HEK293T (cell line): Measurements from ENCODE around the gene ACKR2.

Experiments
- CTCF ChIA-PET: fragments of 350-600 bp; formaldehyde crosslinking; extraction: SDS; loops from one replicate; lab custom pipeline; 2021; ENCODE audit warnings: antibody characterized with exemption, inconsistent platforms; lab: Yijun Ruan, JAX
- POLR2A ChIA-PET: fragments of 350-600 bp; formaldehyde crosslinking; extraction: SDS; loops from one replicate; lab custom pipeline; 2020; ENCODE audit warnings: antibody characterized with exemption, inconsistent platforms; lab: Yijun Ruan, JAX
- DNase-seq: peaks from one replicate; pipeline ENCODE4 v3.0.0; 2012; ENCODE audit warnings: mixed read lengths; ENCODE audit errors: extremely low spot score
- ARNT ChIP-seq: fragments of 450-650 bp; IDR thresholded peaks from 2 replicates; pipeline ENCODE4 v1.6.1; 2017; ENCODE audit warnings: mild to moderate bottlenecking
- BHLHE40 ChIP-seq: fragments of 450-650 bp; IDR thresholded peaks from 2 replicates; pipeline ENCODE4 v1.6.1; 2016; ENCODE audit warnings: mild to moderate bottlenecking, moderate library complexity, borderline replicate concordance
- CTBP1 ChIP-seq: fragments of 450-650 bp; IDR thresholded peaks from 2 replicates; pipeline ENCODE4 v1.6.1; 2016; ENCODE audit warnings: borderline replicate concordance
- ELF4 ChIP-seq: fragments of 450-650 bp; IDR thresholded peaks from 2 replicates; pipeline ENCODE4 v1.6.1; 2017; ENCODE audit warnings: antibody characterized with exemption
- FOXA1 ChIP-seq: fragments of 450-650 bp; IDR thresholded peaks from 2 replicates; pipeline ENCODE4 v1.6.1; 2016; ENCODE audit warnings: mild to moderate bottlenecking
- FOXK2 ChIP-seq: fragments of 450-650 bp; IDR thresholded peaks from 2 replicates; pipeline ENCODE4 v1.6.1; 2016; ENCODE audit warnings: mild to moderate bottlenecking
- FOXM1 ChIP-seq: fragments of 450-650 bp; IDR thresholded peaks from 2 replicates; pipeline ENCODE4 v1.6.1; 2017; ENCODE audit warnings: mild to moderate bottlenecking, borderline replicate concordance
- HDGF ChIP-seq: fragments of 450-650 bp; IDR thresholded peaks from 2 replicates; pipeline ENCODE4 v1.6.1; 2017; ENCODE audit warnings: antibody characterized with exemption, borderline replicate concordance
- L3MBTL2 ChIP-seq: fragments of 450-650 bp; conservative IDR thresholded peaks from 2 replicates; pipeline ENCODE4 v1.6.1; 2016; ENCODE audit warnings: mild to moderate bottlenecking
- LEF1 ChIP-seq: fragments of 450-650 bp; IDR thresholded peaks from 2 replicates; pipeline ENCODE4 v1.6.1; 2017; ENCODE audit warnings: mild to moderate bottlenecking, borderline replicate concordance
- NFRKB ChIP-seq: fragments of 450-650 bp; IDR thresholded peaks from 2 replicates; pipeline ENCODE4 v1.6.1; 2016; ENCODE audit warnings: mild to moderate bottlenecking, moderate library complexity
- SP1 ChIP-seq: fragments of 450-650 bp; IDR thresholded peaks from 2 replicates; pipeline ENCODE4 v1.6.1; 2017
- TARDBP ChIP-seq: fragments of 450-650 bp; IDR thresholded peaks from 2 replicates; pipeline ENCODE4 v1.6.1; 2016
- ZNF384 ChIP-seq: fragments of 450-650 bp; IDR thresholded peaks from 2 replicates; pipeline ENCODE4 v1.6.1; 2016
- TF ChIP-seq, protein P1 (sequence below): fragments of 450-650 bp; IDR thresholded peaks from 2 replicates; pipeline ENCODE4 v1.6.1; 2016

Gene ACKR2

DNA sequence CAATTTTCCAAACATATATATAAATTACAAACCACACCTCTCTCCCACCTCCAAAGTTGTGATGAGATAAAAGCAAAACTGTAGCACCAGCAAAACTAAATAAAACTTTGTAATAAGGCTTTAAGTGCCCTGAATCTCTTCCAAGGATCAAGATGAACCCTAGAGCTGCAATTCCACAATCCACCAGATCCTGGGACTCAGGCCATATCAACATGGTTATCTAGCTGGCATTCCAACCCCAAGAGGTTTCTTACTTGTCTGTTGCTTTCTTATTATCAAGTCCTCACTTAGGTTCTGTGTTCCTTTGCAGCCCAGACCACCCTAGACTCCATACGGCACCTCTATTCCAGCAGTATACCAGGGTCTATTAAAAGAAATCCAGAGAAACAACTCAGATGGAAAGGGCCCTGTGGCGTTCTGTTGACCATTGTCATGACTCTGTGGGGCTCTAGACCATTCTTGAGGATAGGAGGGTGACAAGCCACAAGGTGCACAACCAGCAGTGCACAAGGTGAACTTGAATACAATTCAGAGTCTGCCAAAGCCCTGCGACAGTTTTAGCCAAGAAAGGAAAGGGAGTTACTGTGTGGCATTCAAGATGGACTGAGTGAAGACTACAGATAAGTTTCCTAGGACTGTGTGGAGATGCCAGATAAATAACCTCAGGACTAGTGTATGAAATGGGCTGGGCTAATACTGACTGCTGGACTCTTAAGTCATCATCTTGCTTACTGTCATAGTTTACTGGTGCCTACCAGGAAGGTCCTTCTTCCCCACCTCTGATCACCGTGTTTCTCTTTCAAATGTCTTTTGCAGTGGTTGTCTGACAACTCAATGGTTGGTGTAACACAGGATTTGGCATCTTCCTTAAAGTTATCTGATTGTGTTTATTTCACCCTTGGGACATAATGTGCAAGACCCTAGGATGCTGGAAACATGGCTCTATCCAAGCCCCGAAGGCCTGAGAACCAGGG lies 27.2 kb downstream of the ACKR2 start:
- POLR2A ChIA-PET, result no interaction called here
- DNase-seq, result no peak
- TF ChIP-seq HDGF (no peak), L3MBTL2 (no peak), ELF4 (no peak), CTBP1 (no peak)
- CTCF ChIA-PET, result no interaction called here

DNA sequence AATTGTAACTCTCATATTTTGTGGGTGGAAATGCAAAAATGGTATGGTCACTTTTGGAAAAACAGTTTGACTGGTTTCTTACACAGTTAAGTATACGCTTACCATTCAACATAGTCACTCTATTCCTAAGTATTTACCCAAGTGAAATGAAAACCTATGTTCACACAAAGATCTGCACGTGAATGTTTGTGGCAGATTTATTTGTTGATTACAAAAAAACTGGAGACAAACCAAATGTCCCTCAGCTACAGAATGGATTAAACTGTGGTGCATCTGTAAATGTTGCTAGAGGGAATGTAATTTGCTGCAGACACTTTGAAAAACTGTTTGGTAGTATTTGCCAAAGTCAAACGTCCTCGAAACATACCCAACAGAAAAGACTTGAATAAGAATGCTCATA lies 29.3 kb downstream of the ACKR2 start:
- TF ChIP-seq ZNF384, result no peak
- TF ChIP-seq CTBP1, result no peak
- TF ChIP-seq LEF1, result no peak
- no peak for TF ChIP-seq L3MBTL2
- no peak for DNase-seq
- POLR2A ChIA-PET, result no interaction called here
- CTCF ChIA-PET, result no interaction called here

DNA sequence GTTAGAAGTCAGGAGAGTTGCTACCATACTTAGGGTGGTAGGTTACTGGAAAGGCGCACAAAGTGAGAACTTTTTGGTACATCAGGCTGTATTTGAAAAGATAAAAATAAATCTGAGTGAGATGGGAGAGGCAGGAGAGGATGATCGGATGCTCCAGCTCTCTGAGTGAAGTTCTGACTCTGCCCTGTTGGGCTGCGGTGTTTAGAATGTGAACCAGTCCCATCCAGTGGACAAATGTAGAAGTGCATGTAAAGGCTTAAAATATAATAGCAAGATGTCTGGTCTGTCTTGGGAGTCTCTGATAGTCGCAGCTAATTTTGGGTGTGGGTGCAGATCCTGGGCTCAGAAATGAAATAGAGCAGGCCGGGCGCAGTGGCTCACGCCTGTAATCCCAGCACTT lies 30.4 kb downstream of the ACKR2 start:
- CTCF ChIA-PET, result interaction anchor here (0.5 to 1.9 kb wide), 13 partner anchors 9 to 722 kb away, joined by 3 to 12 read pairs (median 3); no protein-coding TSS in a partner anchor
- DNase-seq, result peak; percentile 78
- TF ChIP-seq TARDBP (no peak), ZNF384 (no peak), FOXK2 (no peak), NFRKB (no peak), SP1 (no peak), ARNT (no peak), LEF1 (no peak), L3MBTL2 (no peak), ELF4 (no peak)
- POLR2A ChIA-PET, result interaction anchor here (0.7 to 0.8 kb wide), 2 partner anchors 9 to 41 kb away, joined by 3 to 4 read pairs; no protein-coding TSS in a partner anchor

DNA sequence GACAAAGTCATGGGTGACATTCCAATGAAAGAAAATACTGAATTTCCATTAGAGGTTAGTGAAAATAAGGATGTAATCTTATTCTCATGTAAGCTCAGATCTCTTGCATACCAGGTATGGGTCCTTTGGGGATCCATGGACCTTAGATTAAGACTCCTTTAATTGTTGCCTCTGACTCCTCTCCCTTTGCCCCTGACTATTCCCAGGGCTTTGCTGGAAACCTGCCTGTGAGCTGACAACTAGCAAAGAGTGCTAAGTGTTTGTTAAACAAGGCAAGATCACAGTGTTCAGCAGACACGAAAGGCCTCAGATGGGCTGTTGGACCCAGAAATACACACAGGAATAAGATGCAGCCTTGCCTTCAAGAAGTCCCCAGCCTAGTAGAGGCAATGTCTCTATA lies 32.1 kb downstream of the ACKR2 start:
- ChIA-PET POLR2A (interaction anchor here (0.6 kb wide), 1 partner anchor 378 kb away, joined by 3 read pairs; no protein-coding TSS in a partner anchor), CTCF (no interaction called here)
- TF ChIP-seq FOXM1 (no peak), SP1 (no peak), FOXK2 (no peak), ZNF384 (no peak), NFRKB (no peak), LEF1 (no peak), TARDBP (no peak), L3MBTL2 (no peak), FOXA1 (no peak)
- no peak for DNase-seq

DNA sequence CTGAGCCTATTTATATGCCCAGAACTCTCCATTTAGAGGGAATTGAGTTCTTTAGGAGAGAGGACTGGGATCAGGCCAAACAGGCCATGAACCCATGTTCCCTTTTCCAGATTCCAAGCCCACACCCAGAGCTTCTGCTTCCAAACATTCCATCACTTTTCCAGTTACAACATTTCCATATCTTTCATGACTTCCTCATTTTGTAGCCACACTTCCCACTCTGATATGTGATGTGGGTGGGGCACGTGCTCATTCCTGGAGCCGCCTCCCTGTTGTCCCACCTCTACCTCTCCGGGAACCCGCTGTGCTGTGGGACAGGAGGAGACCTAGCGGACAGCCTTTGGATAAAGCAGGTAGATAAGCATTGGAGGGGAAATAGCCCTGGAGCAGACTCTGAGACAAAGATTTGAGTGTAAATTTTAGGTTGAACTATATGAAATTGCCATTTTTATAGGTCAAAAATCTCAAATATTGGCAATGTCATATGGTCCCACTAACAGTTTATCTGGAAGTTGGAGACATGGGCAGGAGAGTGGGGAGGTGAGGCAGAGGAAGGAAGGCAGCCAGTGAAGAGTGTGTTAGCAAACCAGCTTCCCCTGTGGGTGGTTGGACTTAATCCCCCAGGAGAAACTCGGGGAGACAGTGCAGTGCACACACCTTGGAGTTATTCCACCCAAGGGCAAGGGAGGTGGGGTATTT lies 34.6 kb downstream of the ACKR2 start:
- CTCF ChIA-PET, result no interaction called here
- no peak for DNase-seq
- TF ChIP-seq TARDBP, result no peak
- TF ChIP-seq, protein P1, sequence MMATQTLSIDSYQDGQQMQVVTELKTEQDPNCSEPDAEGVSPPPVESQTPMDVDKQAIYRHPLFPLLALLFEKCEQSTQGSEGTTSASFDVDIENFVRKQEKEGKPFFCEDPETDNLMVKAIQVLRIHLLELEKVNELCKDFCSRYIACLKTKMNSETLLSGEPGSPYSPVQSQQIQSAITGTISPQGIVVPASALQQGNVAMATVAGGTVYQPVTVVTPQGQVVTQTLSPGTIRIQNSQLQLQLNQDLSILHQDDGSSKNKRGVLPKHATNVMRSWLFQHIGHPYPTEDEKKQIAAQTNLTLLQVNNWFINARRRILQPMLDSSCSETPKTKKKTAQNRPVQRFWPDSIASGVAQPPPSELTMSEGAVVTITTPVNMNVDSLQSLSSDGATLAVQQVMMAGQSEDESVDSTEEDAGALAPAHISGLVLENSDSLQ, result no peak
- no peak for TF ChIP-seq L3MBTL2
- no peak for TF ChIP-seq ARNT
- TF ChIP-seq FOXM1, result no peak
- TF ChIP-seq LEF1, result no peak
- TF ChIP-seq HDGF, result no peak
- TF ChIP-seq CTBP1, result no peak
- no peak for TF ChIP-seq FOXK2
- no peak for TF ChIP-seq NFRKB
- TF ChIP-seq SP1, result no peak
- POLR2A ChIA-PET, result no interaction called here

DNA sequence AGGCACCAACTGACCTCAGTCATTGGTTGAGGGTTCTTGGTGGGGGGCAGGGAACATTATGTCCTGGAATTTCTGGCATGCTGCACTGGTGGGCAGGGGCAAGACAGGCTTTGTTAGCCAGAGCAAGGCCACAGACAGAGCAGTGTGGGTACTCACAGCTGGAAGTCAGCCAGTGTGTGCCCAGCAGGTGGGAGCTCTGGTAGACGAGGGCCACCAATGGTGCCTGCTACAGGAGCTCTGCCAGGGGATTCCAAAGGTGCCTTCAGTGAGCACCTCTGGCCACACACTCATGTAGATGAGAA lies 35.1 kb downstream of the ACKR2 start:
- CTCF ChIA-PET, result no interaction called here
- no peak for TF ChIP-seq FOXK2
- no peak for TF ChIP-seq ZNF384
- TF ChIP-seq, protein P1, result no peak
- TF ChIP-seq FOXM1, result no peak
- TF ChIP-seq ELF4, result no peak
- TF ChIP-seq CTBP1, result no peak
- TF ChIP-seq SP1, result no peak
- no peak for TF ChIP-seq FOXA1
- TF ChIP-seq BHLHE40, result no peak
- no peak for TF ChIP-seq TARDBP
- no peak for TF ChIP-seq LEF1
- no peak for DNase-seq
- POLR2A ChIA-PET, result no interaction called here

DNA sequence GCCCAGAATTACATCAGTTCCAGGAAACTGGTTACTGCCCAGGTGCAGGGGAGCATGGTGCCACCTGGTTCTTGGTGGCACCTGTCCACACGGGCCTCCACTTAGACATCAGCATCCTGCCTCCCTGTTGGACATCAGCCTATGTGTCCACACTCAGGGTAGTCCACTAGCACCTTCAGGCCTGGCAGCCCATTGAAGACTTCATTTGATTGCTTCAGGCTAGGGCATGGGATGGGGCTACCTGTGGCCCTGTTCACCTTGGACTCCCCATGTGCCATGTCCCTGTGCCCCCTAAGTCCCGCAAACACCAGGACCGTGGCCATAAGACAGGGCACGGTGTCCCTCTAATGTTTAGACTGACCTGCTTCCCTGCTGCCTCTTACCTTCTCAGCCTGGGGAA lies 35.6 kb downstream of the ACKR2 start:
- TF ChIP-seq, protein P1, result no peak
- no peak for TF ChIP-seq SP1

More for the DNA sequence above, 35.6 kb downstream of the ACKR2 start:
- ChIA-PET CTCF (no interaction called here), POLR2A (no interaction called here)
- DNase-seq, result no peak
